Sigmoid colon (tissue), 7 donors: ENCODE results near the gene PANK4. TPM values are rescaled to one million over a fixed set of nuclear protein-coding genes. Genes with fewer than 3 reads are reported as not detected.

Experiments used
- DNase-seq: peaks from one replicate; pipeline ENCODE4 v3.0.0-alpha.2; 2019
- H3K27ac ChIP-seq, 4 donors: fragments of 200-600 bp; sonication (generic); one replicate each; pipeline ENCODE4 v1.5.1; 2016 to 2019; ENCODE audit warnings: mild to moderate bottlenecking in 1 of 4
- H3K27me3 ChIP-seq, 3 donors: fragments of 200-600 bp; sonication (generic); one replicate each; pipeline ENCODE4 v1.5.1; 2019; ENCODE audit warnings: mild to moderate bottlenecking in 1 of 3
- H3K36me3 ChIP-seq, 4 donors: fragments of 200-600 bp; sonication (generic); one replicate each; pipeline ENCODE4 v1.5.1; 2016 to 2019
- H3K4me1 ChIP-seq, 4 donors: fragments of 200-600 bp; sonication (generic); one replicate each; pipeline ENCODE4 v1.5.1; 2017 to 2019
- H3K4me3 ChIP-seq, 4 donors: fragments of 200-600 bp; sonication (generic); one replicate each; pipeline ENCODE4 v1.5.1; 2017 to 2019; ENCODE audit warnings: mild to moderate bottlenecking in 2 of 4, moderate library complexity in 1 of 4
- H3K9me3 ChIP-seq, 4 donors: fragments of 200-600 bp in 3 of 4; sonication (generic) in 3 of 4; one replicate each; pipeline versions ENCODE4 v1.5.1 to v1.6.1; 2013 to 2019
- CTCF ChIP-seq, 4 experiments: fragments of 450-650 bp in 3 of 4; fragments of 200-600 bp in 1 of 4; IDR thresholded peaks; one replicate each; pipeline ENCODE4 v1.5.1; 2016 to 2019; ENCODE audit warnings: antibody characterized with exemption in 4 of 4, mild to moderate bottlenecking in 3 of 4, moderate library complexity in 2 of 4
- EP300 ChIP-seq, 4 donors: sonication (generic); formaldehyde crosslinking; IDR thresholded peaks; one replicate each; pipeline ENCODE4 v1.6.1; 2017; ENCODE audit warnings: antibody characterized with exemption in 4 of 4
- POLR2A ChIP-seq, 2 donors: fragments of 450-650 bp; IDR thresholded peaks; one replicate each; pipeline ENCODE4 v1.6.1; 2016; ENCODE audit warnings: antibody characterized with exemption in 2 of 2, mild to moderate bottlenecking in 2 of 2, moderate library complexity in 2 of 2
- POLR2AphosphoS5 ChIP-seq, 4 donors: sonication (generic); formaldehyde crosslinking; IDR thresholded peaks; one replicate each; pipeline ENCODE4 v1.6.1; 2017; ENCODE audit warnings: antibody characterized with exemption in 4 of 4
- WGBS, 2 donors: extraction: QIAGEN DNeasy Blood & Tissue Kit; methylation state at CpG; one replicate each; pipeline ENCODE4 v1.1.7; 2013; 5-methylcytosine and 5-hydroxymethylcytosine counted together
- intact Hi-C: fragments of 100-400 bp; cut with DNase I; formaldehyde crosslinking; loops from one replicate; pipeline ENCODE4 v1.15.1; 2023
- polyA plus RNA-seq, 3 donors: library from polyadenylated mRNA; stranded (reverse); fragments of 200-250 nt; gene quantifications; one replicate each; pipeline ENCODE4 v1.2.3, GENCODE V29; 2013
- total RNA-seq, 4 donors: library from RNA; depleted of rRNA; stranded (reverse); fragments of >200 nt; gene quantifications; one replicate each; pipeline ENCODE4 v1.1.0, GENCODE V29; 2016
- donor health status: healthy with polysubstance abuse.
- donor health status: Bipolar disorder and iron deficiency.
- donor health status: healthy.

PANK4 gene
- total and polyA plus RNA-seq, 7 donors: 11.4 to 37.7 (median 25.4) TPM

- Histone ChIP-seq H3K4me3 (no peak overlapping the region), H3K36me3 (peaks cover 79 to 100% (median 89%) of the 10 kb centered on the region in 4 donors), H3K9me3 (no peaks in the 10 kb centered on the region), H3K27ac (no peak overlapping the region), H3K27me3 (no peaks in the 10 kb centered on the region), H3K4me1 (no peaks in the 10 kb centered on the region)
- TF ChIP-seq EP300 (IDR thresholded peaks at IDR 0.05) (no peak), POLR2A (IDR thresholded peaks at IDR 0.05) (no peak), CTCF (IDR thresholded peaks at IDR 0.05) (no peak), POLR2AphosphoS5 (IDR thresholded peaks at IDR 0.05) (no peak)
- 93% methylated on average over 31 of the region's 31 CpGs for WGBS, 2 donors
- intact Hi-C loops: no loop called here
- DNase-seq: no peak
Measured at GRCh38 chr1:2512862-2513421, 13.5 kb downstream of the PANK4 start.

GRCh38 chr1:2510366-2511155, 15.8 kb downstream of the PANK4 start:
- H3K27me3 ChIP-seq: peaks cover 0 to 5% (median 0%) of the 10 kb centered on the region in 3 donors
- intact Hi-C loops: no loop called here
- no peaks in the 10 kb centered on the region for H3K9me3 ChIP-seq
- 94 to 95% methylated on average over 27 of the region's 27 CpGs for WGBS, 2 donors
- no peak overlapping the region for H3K27ac ChIP-seq
- DNase-seq: no peak
- H3K4me3 ChIP-seq: no peak overlapping the region
- H3K36me3 ChIP-seq: peaks cover 58 to 82% (median 68%) of the 10 kb centered on the region in 4 donors
- TF ChIP-seq POLR2A (IDR thresholded peaks at IDR 0.05) (no peak), EP300 (IDR thresholded peaks at IDR 0.05) (no peak), POLR2AphosphoS5 (IDR thresholded peaks at IDR 0.05) (no peak), CTCF (IDR thresholded peaks at IDR 0.05) (no peak)
- peaks cover 0 to 8% (median 0%) of the 10 kb centered on the region in 4 donors for H3K4me1 ChIP-seq

- Histone ChIP-seq H3K36me3 (peaks cover 50 to 72% (median 60%) of the 10 kb centered on the region in 4 donors), H3K27me3 (peaks cover 2 to 15% (median 5%) of the 10 kb centered on the region in 3 donors), H3K4me1 (peaks cover 0 to 15% (median 5%) of the 10 kb centered on the region in 4 donors), H3K9me3 (no peaks in the 10 kb centered on the region), H3K4me3 (no peak overlapping the region), H3K27ac (no peak overlapping the region)
- intact Hi-C loops: no loop called here
- TF ChIP-seq CTCF (IDR thresholded peaks at IDR 0.05) (no peak), POLR2AphosphoS5 (IDR thresholded peaks at IDR 0.05) (no peak), EP300 (IDR thresholded peaks at IDR 0.05) (no peak), POLR2A (IDR thresholded peaks at IDR 0.05) (no peak)
- WGBS, 2 donors: 56 to 84% methylated on average over 11 of the region's 11 CpGs
- no peak for DNase-seq
Measured at GRCh38 chr1:2509589-2509988, 16.8 kb downstream of the PANK4 start.

GRCh38 chr1:2508751-2509150, 17.6 kb downstream of the PANK4 start:
- H3K4me3 ChIP-seq: no peak overlapping the region
- H3K4me1 ChIP-seq: peaks cover 0 to 18% (median 10%) of the 10 kb centered on the region in 4 donors
- no peaks in the 10 kb centered on the region for H3K9me3 ChIP-seq
- H3K27ac ChIP-seq: no peak overlapping the region
- peaks cover 6 to 23% (median 13%) of the 10 kb centered on the region in 3 donors for H3K27me3 ChIP-seq
- WGBS, 2 donors: 93 to 95% methylated on average over 29 of the region's 29 CpGs
- TF ChIP-seq EP300 (IDR thresholded peaks at IDR 0.05) (no peak), POLR2A (IDR thresholded peaks at IDR 0.05) (no peak), CTCF (IDR thresholded peaks at IDR 0.05) (no peak), POLR2AphosphoS5 (IDR thresholded peaks at IDR 0.05) (no peak)
- no peak for DNase-seq
- H3K36me3 ChIP-seq: peaks cover 45 to 64% (median 54%) of the 10 kb centered on the region in 4 donors
- intact Hi-C loops: no loop called here
